ENCODE measurements around the gene NUDT9.

GRCh38 chr4:87465739-87466366 lies 43.5 kb downstream of the NUDT9 start:
- TF ChIP-seq, protein P1, sequence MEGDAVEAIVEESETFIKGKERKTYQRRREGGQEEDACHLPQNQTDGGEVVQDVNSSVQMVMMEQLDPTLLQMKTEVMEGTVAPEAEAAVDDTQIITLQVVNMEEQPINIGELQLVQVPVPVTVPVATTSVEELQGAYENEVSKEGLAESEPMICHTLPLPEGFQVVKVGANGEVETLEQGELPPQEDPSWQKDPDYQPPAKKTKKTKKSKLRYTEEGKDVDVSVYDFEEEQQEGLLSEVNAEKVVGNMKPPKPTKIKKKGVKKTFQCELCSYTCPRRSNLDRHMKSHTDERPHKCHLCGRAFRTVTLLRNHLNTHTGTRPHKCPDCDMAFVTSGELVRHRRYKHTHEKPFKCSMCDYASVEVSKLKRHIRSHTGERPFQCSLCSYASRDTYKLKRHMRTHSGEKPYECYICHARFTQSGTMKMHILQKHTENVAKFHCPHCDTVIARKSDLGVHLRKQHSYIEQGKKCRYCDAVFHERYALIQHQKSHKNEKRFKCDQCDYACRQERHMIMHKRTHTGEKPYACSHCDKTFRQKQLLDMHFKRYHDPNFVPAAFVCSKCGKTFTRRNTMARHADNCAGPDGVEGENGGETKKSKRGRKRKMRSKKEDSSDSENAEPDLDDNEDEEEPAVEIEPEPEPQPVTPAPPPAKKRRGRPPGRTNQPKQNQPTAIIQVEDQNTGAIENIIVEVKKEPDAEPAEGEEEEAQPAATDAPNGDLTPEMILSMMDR (conservative IDR thresholded peaks at IDR 0.05; ENCODE audit: low read depth, low read length), result peak; percentile 56
- TF ChIP-seq EZH2 (IDR thresholded peaks at IDR 0.05; ENCODE audit: borderline replicate concordance, low read depth, low read length, poor library complexity, severe bottlenecking), result no peak
